Measurements from ENCODE around the gene DDIAS. TPM values are rescaled to one million over a fixed set of nuclear protein-coding genes. Genes with fewer than 3 reads are reported as not detected.
A peak's percentile ranks its signal among the peaks of the same experiment; 100 is the strongest.

DDIAS gene
- total and polyA plus RNA-seq, 9 of the 15 experiments (the other 6 are each of a cell fraction or from before 2014, with no cell fraction given), result 9.4 to 27.2 (median 23.3) TPM

- TF ChIP-seq, protein P1, sequence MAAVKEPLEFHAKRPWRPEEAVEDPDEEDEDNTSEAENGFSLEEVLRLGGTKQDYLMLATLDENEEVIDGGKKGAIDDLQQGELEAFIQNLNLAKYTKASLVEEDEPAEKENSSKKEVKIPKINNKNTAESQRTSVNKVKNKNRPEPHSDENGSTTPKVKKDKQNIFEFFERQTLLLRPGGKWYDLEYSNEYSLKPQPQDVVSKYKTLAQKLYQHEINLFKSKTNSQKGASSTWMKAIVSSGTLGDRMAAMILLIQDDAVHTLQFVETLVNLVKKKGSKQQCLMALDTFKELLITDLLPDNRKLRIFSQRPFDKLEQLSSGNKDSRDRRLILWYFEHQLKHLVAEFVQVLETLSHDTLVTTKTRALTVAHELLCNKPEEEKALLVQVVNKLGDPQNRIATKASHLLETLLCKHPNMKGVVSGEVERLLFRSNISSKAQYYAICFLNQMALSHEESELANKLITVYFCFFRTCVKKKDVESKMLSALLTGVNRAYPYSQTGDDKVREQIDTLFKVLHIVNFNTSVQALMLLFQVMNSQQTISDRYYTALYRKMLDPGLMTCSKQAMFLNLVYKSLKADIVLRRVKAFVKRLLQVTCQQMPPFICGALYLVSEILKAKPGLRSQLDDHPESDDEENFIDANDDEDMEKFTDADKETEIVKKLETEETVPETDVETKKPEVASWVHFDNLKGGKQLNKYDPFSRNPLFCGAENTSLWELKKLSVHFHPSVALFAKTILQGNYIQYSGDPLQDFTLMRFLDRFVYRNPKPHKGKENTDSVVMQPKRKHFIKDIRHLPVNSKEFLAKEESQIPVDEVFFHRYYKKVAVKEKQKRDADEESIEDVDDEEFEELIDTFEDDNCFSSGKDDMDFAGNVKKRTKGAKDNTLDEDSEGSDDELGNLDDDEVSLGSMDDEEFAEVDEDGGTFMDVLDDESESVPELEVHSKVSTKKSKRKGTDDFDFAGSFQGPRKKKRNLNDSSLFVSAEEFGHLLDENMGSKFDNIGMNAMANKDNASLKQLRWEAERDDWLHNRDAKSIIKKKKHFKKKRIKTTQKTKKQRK (IDR thresholded peaks at IDR 0.05; ENCODE audit: borderline replicate concordance, low read depth, low read length), result no peak
- TF ChIP-seq DACH1 (IDR thresholded peaks at IDR 0.05; ENCODE audit: partially characterized antibody) (no peak), KAT7 (CRISPR knock-in tag; IDR thresholded peaks at IDR 0.05; ENCODE audit: borderline replicate concordance) (no peak), CAMTA2 (CRISPR knock-in tag; conservative IDR thresholded peaks at IDR 0.05) (no peak), CUX1 (CRISPR knock-in tag; IDR thresholded peaks at IDR 0.05) (no peak), ZBTB26 (CRISPR knock-in tag; IDR thresholded peaks at IDR 0.05) (peak; percentile 86), SRSF3 (IDR thresholded peaks at IDR 0.05; ENCODE audit: insufficient read depth, low read length) (no peak), KAT8 (IDR thresholded peaks at IDR 0.05; ENCODE audit: low read depth) (no peak), CEBPB (tag; IDR thresholded peaks at IDR 0.05) (peak; percentile 98), HNRNPL (IDR thresholded peaks at IDR 0.05; ENCODE audit: low read depth, low read length) (no peak), GATAD2A (IDR thresholded peaks at IDR 0.05) (peak; percentile 59; the same call in 1 of the 2 replicates), SRSF7 (optimal IDR thresholded peaks at IDR 0.05; ENCODE audit: low read depth, low read length) (no peak), NFIC (IDR thresholded peaks at IDR 0.05) (peak; percentile 31; the same call in 1 of the 2 replicates), ZNF384 (IDR thresholded peaks at IDR 0.05; ENCODE audit: low read depth, low read length) (no peak)
- TF ChIP-seq, protein P2, sequence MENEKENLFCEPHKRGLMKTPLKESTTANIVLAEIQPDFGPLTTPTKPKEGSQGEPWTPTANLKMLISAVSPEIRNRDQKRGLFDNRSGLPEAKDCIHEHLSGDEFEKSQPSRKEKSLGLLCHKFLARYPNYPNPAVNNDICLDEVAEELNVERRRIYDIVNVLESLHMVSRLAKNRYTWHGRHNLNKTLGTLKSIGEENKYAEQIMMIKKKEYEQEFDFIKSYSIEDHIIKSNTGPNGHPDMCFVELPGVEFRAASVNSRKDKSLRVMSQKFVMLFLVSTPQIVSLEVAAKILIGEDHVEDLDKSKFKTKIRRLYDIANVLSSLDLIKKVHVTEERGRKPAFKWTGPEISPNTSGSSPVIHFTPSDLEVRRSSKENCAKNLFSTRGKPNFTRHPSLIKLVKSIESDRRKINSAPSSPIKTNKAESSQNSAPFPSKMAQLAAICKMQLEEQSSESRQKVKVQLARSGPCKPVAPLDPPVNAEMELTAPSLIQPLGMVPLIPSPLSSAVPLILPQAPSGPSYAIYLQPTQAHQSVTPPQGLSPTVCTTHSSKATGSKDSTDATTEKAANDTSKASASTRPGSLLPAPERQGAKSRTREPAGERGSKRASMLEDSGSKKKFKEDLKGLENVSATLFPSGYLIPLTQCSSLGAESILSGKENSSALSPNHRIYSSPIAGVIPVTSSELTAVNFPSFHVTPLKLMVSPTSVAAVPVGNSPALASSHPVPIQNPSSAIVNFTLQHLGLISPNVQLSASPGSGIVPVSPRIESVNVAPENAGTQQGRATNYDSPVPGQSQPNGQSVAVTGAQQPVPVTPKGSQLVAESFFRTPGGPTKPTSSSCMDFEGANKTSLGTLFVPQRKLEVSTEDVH (IDR thresholded peaks at IDR 0.05; ENCODE audit: low read depth, partially characterized antibody), result peak; percentile 51
These were observed 1.0 kb upstream of the DDIAS start, which contains the start of gene PRCP (continued) for GRCh38 chr11:82900277-82901164.
